A549 (cell line): Measurements from ENCODE around the gene E2F1.

Source experiments
- CEBPB ChIP-seq, 2 experiments: fragments of >200 bp in 1 of 2; sonication (Bioruptor Twin) in 1 of 2; formaldehyde crosslinking in 1 of 2; IDR thresholded peaks; 2 replicates each; pipeline ENCODE4 v1.6.1; 2012 to 2016
- KDM1A ChIP-seq: fragments of 200-600 bp; sonication (generic); IDR thresholded peaks from 2 replicates; pipeline ENCODE4 v1.6.1; 2016; ENCODE audit warnings: low read depth, mild to moderate bottlenecking
- MAZ ChIP-seq: fragments of 150-350 bp; IDR thresholded peaks from 2 replicates; pipeline ENCODE4 v1.6.1; 2014; ENCODE audit warnings: antibody characterized with exemption, low read depth, low read length, borderline replicate concordance
- POLR2AphosphoS2 ChIP-seq: conservative IDR thresholded peaks from 2 replicates; pipeline ENCODE4 v1.6.1; 2012; ENCODE audit warnings: low read length, improper control_type of control experiment, inconsistent platforms
- ZNF302 ChIP-seq: fragments of 250-450 bp; sonication (Bioruptor Pico); IDR thresholded peaks from 2 replicates; pipeline ENCODE4 v1.9.0; 2021; ENCODE audit warnings: inconsistent platforms, mild to moderate bottlenecking, moderate library complexity
- ZSCAN20 ChIP-seq: fragments of 250-450 bp; sonication (Bioruptor Pico); IDR thresholded peaks from 2 replicates; pipeline ENCODE4 v1.8.0; 2022; ENCODE audit warnings: mild to moderate bottlenecking, moderate library complexity
- TF ChIP-seq, protein P1 (sequence below): IDR thresholded peaks from 2 replicates; pipeline ENCODE4 v1.6.1; 2012
- TF ChIP-seq, protein P2 (sequence below): fragments of >200 bp; sonication (Bioruptor Twin); formaldehyde crosslinking; IDR thresholded peaks from 3 replicates; pipeline ENCODE4 v1.5.1; 2016
- TF ChIP-seq, protein P3 (sequence below): fragments of 200-600 bp; sonication (generic); IDR thresholded peaks from 2 replicates; pipeline ENCODE4 v1.6.1; 2016; ENCODE audit warnings: antibody characterized with exemption, mild to moderate bottlenecking, moderate library complexity
- TF ChIP-seq, protein P4 (sequence below): IDR thresholded peaks from 2 replicates; pipeline ENCODE4 v1.6.1; 2012

DNA sequence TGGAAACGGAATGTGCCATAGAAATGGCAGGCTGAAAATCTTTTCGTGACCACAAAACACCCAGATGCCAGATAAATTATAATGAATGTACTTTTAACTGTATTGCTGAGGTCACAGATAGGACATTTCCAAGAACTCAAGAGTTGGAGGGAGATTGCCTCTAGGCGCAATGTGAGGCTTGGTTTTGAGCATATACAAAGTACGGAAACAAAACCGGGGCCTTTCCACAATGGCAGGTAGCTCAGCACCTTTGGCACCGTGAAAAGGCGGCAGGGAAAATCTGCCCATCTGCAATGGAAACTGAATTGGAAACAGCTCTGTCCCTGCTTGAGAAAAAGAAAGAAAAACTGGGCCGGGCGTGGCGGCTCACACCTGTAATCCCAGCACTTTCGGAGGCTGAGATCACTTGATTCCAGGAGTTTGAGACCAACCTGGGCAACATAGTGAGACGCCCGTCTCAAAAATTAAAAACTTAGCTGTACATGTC, 34.6 kb downstream of the E2F1 start:
- no peak for TF ChIP-seq CEBPB (IDR thresholded peaks at IDR 0.05)
- TF ChIP-seq, protein P1, sequence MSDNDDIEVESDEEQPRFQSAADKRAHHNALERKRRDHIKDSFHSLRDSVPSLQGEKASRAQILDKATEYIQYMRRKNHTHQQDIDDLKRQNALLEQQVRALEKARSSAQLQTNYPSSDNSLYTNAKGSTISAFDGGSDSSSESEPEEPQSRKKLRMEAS: no peak
- TF ChIP-seq, protein P2, sequence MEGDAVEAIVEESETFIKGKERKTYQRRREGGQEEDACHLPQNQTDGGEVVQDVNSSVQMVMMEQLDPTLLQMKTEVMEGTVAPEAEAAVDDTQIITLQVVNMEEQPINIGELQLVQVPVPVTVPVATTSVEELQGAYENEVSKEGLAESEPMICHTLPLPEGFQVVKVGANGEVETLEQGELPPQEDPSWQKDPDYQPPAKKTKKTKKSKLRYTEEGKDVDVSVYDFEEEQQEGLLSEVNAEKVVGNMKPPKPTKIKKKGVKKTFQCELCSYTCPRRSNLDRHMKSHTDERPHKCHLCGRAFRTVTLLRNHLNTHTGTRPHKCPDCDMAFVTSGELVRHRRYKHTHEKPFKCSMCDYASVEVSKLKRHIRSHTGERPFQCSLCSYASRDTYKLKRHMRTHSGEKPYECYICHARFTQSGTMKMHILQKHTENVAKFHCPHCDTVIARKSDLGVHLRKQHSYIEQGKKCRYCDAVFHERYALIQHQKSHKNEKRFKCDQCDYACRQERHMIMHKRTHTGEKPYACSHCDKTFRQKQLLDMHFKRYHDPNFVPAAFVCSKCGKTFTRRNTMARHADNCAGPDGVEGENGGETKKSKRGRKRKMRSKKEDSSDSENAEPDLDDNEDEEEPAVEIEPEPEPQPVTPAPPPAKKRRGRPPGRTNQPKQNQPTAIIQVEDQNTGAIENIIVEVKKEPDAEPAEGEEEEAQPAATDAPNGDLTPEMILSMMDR: no peak
- no peak for TF ChIP-seq ZSCAN20 (CRISPR knock-in tag)
- TF ChIP-seq, protein P3, sequence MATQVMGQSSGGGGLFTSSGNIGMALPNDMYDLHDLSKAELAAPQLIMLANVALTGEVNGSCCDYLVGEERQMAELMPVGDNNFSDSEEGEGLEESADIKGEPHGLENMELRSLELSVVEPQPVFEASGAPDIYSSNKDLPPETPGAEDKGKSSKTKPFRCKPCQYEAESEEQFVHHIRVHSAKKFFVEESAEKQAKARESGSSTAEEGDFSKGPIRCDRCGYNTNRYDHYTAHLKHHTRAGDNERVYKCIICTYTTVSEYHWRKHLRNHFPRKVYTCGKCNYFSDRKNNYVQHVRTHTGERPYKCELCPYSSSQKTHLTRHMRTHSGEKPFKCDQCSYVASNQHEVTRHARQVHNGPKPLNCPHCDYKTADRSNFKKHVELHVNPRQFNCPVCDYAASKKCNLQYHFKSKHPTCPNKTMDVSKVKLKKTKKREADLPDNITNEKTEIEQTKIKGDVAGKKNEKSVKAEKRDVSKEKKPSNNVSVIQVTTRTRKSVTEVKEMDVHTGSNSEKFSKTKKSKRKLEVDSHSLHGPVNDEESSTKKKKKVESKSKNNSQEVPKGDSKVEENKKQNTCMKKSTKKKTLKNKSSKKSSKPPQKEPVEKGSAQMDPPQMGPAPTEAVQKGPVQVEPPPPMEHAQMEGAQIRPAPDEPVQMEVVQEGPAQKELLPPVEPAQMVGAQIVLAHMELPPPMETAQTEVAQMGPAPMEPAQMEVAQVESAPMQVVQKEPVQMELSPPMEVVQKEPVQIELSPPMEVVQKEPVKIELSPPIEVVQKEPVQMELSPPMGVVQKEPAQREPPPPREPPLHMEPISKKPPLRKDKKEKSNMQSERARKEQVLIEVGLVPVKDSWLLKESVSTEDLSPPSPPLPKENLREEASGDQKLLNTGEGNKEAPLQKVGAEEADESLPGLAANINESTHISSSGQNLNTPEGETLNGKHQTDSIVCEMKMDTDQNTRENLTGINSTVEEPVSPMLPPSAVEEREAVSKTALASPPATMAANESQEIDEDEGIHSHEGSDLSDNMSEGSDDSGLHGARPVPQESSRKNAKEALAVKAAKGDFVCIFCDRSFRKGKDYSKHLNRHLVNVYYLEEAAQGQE: no peak
- no peak for TF ChIP-seq ZNF302 (CRISPR knock-in tag)
- TF ChIP-seq, protein P4, sequence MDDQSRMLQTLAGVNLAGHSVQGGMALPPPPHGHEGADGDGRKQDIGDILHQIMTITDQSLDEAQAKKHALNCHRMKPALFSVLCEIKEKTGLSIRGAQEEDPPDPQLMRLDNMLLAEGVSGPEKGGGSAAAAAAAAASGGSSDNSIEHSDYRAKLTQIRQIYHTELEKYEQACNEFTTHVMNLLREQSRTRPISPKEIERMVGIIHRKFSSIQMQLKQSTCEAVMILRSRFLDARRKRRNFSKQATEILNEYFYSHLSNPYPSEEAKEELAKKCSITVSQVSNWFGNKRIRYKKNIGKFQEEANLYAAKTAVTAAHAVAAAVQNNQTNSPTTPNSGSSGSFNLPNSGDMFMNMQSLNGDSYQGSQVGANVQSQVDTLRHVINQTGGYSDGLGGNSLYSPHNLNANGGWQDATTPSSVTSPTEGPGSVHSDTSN: no peak
- no peak for TF ChIP-seq KDM1A
- TF ChIP-seq POLR2AphosphoS2: no peak
- no peak for TF ChIP-seq MAZ
